NCI-H1694 (cell line): Measurements from ENCODE around the gene ANK3.

ENCODE experiments used
- DNase-seq: peaks from one replicate; lab custom pipeline; 2025; lab: John Stamatoyannopoulos, UW

ANK3 gene

DNA sequence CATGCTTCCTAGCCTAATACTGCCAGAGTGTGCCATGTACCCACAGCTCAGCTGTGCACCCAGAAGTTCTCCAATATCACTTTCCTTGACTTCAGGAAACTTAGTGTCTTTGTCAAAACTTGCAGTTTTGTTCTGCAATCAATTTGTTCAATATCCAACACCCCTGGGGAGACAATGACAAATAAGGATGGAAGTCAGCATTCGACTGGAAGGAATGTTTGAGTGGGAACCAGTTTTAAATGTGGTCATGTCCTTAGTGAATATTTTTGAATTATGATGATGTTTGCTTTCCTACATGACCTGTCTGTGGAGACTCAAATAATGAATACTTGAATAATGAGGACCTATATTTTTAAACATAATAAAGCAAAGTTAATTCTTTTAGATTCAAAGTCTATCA is 112.0 kb downstream of the ANK3 start:
- DNase-seq, result no peak

DNA sequence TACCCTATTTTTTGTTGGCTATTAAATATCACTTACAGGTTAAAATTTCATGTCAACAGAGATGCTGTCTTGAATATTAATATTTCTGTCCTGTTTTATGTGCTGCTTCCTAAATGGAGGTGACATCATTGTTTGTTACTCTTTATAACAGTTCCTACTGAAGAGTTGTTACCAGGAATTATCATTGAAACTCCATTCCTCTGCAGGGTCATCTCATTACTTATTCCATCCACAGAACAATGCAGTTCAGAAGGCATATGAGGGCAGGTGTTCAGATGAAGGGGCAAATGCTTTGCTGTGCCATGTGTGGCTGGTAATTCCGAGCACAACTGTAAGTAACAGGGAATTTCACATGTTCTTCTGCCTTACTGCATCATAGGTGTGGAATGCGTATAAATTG is 113.4 kb downstream of the ANK3 start:
- DNase-seq, result no peak

DNA sequence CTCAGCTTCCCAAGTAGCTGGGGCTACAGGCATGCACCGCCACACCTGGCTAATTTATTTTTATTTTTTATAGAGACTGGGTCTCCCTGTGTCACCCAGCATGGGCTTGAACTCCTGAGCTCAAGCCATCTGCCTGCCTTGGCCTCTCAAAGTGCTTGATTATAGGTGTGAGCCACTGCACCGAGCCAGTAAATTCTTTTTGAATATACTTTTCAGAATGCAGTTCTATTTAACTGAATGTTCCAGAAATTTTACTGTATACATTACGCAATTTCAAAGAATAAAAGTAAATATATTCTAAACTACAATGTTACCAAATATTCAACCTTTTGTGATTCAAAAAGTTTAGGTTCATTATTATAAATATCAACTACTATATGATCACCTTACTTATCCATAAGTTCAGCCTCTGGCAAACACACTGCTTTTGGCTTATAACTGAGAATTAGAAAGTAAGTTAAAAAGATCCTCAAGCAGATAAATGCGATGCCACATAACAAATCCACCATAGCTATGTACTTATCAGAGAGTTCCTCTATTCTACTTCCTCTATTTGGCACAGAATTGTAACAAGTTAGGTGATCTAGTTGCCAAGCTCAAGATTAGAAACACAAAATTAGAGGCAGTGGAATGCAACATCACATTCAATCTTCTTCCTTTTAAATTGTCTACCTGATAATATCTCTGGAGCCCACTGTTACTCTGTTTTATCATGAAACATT is 118.2 kb downstream of the ANK3 start:
- no peak for DNase-seq

GRCh38 chr10:60270426-60270825 is 119.2 kb downstream of the ANK3 start:
- DNase-seq, result no peak

GRCh38 chr10:60267802-60268201 is 121.9 kb downstream of the ANK3 start:
- DNase-seq, result no peak

GRCh38 chr10:60266513-60266912 is 123.2 kb downstream of the ANK3 start:
- DNase-seq, result no peak

DNA sequence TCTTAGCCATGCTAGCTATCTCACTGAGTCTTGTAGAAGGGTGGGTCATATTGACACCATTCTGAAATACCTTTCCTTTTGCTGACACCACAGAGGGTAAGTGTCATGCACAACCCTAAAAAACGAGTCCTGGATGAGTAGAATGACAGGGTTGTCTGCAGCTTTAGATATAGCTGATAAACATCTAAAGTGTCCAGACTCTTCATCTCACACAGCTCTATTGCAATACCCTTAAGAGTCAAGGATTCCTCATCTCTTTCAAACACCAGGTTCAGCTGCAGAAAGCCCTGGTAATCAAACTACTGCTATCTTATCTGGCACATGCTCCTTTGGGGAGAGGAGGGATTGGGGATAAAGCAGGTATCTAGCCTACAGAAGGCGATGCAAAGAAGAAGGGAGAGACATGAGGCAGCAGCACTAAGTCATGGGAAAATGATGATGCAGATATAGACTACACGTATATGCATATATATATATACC is 127.0 kb downstream of the ANK3 start:
- DNase-seq, result no peak

- no peak for DNase-seq
Measured at GRCh38 chr10:60260321-60260720, 129.4 kb downstream of the ANK3 start.

DNA sequence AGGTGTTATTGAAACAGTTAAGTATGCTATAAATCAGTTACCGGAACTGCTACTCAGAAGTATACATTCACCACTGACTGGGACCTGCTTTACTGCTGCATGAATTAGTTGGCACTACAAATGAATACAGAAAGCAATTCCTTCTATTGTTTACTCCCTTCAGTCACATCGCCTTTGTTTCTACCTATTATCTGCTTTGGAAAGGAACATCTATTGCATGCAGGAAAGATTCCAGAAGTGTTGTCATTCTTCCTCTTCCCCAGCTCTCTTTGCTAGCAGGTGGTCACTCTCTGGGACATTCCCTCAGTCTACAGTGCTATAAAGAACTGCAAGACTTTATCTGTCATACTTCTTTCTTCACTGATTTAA is 131.3 kb downstream of the ANK3 start:
- no peak for DNase-seq

- no peak for DNase-seq
Measured at GRCh38 chr10:60257767-60258428, 131.8 kb downstream of the ANK3 start.

DNA sequence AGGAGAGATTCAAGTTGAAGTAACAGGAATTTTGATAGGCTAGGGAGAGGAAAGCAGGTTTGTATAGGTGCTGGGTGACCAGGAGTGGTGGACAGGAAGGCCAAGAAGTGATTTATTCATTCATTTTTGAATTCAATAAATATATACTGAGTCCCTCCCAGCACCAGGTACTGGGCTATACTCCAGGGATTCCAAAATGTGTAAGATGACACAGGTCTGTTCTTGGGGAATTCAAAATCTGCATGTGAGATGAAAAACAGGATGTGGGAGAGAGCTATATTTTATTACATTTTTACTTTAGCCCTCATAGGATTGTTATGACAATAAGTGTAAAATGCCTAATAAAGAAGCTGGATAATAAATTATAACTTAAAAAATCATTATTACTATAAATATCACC is 134.9 kb downstream of the ANK3 start:
- no peak for DNase-seq

DNA sequence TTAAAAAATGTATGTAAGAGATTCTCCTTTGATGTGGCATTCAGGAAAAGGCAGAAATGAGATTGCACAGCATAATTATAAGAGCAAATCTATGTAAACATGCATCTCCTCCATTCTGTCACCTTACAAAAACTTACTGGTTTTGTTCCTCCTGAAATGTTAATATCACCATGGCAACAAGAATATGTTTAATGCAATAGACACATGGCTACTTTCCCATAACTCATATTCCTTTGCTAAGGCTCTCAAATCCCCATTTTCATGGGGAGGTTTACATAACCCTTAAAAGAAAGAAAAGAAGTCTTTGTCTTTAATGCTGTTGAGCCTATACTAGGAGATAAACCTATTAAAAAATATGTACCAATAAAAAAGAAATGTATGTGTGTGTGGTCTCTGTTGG is 136.2 kb downstream of the ANK3 start:
- DNase-seq, result no peak

- no peak for DNase-seq
Measured at GRCh38 chr10:60252688-60253087, 137.0 kb downstream of the ANK3 start.

GRCh38 chr10:60246382-60246781 is 143.3 kb downstream of the ANK3 start:
- DNase-seq, result no peak

DNA sequence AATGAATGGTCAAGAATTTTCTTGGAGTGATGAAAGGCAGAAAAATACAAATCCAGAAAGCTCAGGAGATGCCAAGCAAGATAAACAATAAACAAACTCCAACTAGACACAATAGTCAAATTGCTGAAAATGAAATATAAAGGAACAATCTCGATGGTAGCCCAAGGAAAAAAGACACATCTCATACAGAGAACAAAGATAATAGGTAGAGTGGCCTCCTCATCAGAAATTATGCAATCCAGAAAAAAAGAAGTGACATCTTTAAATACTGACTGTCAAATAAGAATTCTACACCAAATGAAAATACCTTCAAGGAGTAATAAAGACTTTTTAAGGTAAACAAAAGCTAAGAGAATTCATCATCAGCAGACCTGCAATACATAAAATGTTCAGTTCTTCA is 150.4 kb downstream of the ANK3 start:
- DNase-seq, result no peak

DNA sequence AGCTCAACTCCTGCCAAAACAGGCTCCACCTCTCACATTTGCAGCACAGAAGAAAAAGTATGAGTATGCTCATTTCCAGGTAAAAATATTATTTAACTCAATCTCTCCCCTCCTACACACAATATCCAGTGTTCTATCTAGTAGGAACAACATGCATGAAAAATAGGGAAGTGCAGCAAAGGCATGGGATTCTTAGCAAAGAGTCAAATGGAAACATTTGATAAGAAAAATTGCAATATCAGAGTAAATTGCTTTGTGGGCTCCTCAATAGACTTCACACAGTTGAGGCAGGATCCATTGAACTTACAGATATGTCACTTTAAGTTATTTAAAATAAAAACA is 150.9 kb downstream of the ANK3 start:
- no peak for DNase-seq

GRCh38 chr10:60237977-60238758 is 151.5 kb downstream of the ANK3 start:
- no peak for DNase-seq

GRCh38 chr10:60236869-60237524 is 152.7 kb downstream of the ANK3 start:
- DNase-seq, result no peak

- no peak for DNase-seq
Measured at GRCh38 chr10:60235001-60235400, 154.7 kb downstream of the ANK3 start.

DNA sequence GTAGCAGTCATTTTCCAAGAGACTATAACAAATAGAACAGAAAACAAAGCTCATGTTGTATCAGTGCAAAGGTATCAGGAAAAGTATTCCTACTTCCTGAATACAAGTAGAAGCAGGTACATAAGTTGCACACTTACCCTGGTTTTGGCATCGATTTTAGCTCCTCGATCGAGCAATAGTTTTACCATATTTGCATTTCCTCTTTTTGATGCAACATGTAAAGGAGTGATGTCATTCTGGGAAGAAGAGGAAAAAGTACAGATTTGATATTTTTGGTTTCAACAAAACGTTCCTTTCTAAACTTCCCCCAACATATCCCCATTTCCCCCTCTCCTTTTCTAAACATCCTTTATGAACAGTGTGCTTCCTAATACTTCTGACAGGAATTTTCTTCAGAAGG is 155.1 kb downstream of the ANK3 start:
- DNase-seq, result no peak

DNA sequence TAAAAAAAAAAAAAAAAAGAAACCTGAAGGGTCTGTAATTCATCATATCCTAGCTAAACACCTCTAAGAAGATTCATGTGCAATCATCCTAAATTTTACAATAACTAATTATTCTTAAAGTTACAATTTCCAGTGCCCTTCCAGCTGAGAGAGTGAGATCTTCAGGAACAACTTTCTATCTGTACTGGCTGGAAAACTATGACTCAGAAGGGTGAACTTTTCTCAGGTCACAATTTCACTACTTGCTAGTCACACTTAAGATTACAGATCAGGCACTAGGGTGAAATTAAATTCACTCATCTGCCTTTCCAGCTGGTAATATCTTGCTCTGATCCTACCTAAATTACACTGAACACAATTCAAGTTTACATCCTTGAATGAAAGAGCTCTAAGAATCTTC is 158.8 kb downstream of the ANK3 start:
- no peak for DNase-seq

DNA sequence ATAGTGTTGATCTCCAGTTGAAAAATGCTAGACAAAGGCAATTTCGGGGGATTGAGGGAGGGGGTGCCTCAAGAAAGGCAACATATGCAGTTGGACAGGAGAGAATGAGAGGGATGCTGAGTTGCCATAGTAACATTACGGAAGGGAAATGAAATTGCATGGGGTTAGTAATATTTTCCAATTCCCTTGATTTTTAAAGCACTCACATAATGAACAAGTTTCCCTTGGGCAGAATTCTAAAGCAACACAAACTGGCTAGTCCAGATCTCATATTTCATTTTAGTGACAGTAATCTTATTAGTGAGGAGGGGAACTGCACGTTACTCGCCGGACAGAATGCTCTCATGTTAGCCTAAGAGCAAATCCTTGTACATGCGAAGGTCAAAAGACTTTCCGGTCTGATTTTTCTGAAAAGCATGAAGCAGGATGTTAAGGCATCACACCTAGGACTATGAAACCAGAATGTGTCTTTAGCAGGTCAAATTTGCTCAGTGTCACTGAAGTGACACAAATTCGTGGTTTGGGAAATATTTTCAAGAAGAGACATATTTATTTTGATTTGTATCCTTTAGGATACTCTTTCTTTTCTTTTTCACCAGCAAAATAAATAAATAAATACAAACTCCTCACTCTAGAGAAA is 165.5 kb downstream of the ANK3 start:
- no peak for DNase-seq
